Smooth muscle cell of bladder (primary cell): ENCODE measurements around the gene F12. TPM values are rescaled to one million over a fixed set of nuclear protein-coding genes. Genes with fewer than 3 reads are reported as not detected.

Experiments
- total RNA-seq: library from RNA; depleted of rRNA; stranded (reverse); fragments of >200 nt; gene quantifications from 2 replicates; pipeline ENCODE4 v1.2.3, GENCODE V29; 2014

F12 gene
- total RNA-seq: 0.18 and 0.28 TPM in 2 replicates

GRCh38 chr5:177409043-177409801 lies at the start of gene F12:
F12 (minus strand) TSS chr5:177409564; CDS start chr5:177409527, 37 bp downstream.

DNA sequence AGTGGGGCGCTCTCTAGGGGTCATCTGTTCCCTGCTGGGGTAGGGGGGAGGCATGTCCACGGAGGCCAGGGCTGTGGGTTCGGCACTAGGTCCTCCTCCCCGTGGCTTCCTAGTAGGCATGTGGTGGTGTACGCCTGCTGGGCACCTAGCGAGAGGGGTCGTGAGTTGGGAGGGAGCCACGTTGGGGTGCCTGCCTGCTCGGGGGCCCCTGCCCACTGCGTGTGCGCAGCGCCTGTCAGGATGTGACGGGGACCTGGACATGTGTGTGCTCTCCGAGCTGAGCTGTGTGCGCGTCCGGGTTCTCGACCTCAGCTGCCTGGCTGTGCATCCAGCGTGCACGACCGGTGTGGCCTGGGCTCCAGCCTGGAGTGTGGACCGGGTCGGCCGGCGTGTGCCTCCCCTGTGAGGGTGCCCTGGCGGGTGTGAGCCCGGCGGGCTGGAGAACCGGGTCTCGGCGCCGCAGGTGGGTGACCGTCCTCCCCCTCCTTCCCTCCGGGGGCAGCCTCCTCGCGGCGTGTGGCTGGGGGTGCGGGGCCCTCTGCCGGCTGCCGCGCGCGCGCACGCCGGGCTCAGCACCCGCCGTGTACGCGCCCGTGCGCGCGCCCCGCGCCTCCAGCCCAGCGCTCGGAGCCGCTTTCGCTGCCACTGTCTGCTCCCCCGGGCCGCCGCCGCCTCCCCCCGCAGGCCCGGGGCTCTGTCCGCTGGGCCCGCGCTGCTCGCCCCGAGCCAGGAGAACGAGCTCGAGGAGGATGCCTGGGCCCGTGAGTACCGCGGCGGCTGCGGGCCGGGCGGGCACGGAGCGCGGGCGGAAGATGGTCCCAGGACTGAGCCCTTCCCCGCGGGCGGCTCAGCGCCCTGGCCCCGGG lies 37.1 kb upstream of the F12 start, which contains the start of gene PRR7:
Gene PRR7 (plus strand): TSS at position 615 of the 866 bp plus-strand sequence. CDS start 8,254 bp downstream, outside the sequence.

GRCh38 chr5:177426566-177427210 lies 17.3 kb upstream of the F12 start, which contains the start of gene GRK6:
GRK6 (plus strand) TSS chr5:177426676; CDS start chr5:177426846, 170 bp downstream.

GRCh38 chr5:177399997-177400868 lies 9.1 kb downstream of the F12 start, which contains the start of gene PFN3:
PFN3 (minus strand) TSS chr5:177400661; CDS start chr5:177400576, 85 bp downstream.

DNA sequence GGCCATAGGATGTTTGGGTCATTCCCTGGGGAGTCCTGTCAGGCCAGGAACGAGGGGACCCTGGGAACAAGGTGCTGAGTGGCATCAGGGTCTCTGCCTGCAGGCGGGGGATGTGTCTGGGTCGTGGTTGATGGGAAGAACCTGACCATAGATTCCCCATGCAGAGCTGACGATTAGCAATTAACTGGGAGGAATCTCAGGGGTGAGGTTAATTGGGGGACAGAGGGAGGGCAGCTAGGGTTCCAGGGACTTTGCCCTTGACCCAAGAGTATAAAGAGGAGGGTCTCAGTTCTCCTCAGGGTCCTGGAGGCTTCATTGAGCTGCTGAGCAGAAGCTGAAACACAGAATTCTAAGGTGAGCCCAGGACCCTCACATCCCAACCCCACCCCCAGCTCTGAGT lies 25.2 kb downstream of the F12 start, which contains the start of gene SLC34A1:
Gene SLC34A1 (plus strand): TSS at position 301 of the 400 bp plus-strand sequence. CDS start 1,308 bp downstream, outside the sequence.

DNA sequence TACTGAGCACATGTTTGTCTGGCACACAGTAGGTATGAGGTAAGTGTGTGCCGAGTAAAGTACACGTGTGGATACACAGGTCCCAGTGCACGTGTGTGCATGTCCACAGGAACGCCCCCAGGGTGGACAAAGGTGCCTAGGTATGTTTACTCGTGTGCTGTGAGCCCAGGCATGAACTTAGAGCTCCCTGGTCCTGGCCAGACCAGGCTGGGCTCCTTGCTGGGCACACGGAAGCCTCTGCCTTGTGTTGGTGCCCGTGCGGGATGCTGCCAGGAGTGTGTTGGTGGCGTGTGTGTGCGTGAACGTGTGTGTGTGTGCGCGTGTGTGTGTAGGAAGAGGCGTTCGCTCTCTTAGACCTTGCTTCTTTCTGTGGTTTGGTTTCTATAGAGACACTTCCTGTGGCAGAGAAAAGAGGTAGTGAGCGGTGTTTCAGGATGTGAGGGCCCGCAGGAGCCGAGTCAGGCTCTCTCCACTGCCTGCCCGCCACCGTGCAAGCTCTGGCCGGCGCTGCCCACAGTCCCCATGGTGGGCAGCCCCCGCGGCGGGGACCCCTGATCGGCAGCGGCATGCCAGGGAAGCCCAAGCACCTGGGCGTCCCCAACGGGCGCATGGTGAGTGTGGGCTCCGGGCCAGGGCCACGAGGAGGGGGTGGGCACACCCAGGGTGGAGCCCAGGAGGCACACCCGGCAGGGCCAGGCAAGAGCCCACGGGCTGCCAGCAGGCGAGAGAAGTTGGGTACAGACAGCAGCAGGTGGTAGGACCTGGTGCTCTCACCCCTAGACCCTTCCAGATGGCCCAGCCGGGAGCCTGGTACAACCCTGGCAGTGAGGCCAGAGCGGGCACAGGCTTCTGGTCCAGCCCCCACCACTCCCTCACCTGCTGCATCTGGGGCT lies 51.7 kb downstream of the F12 start, which contains the start of gene RGS14:
Gene RGS14 (plus strand): TSS at position 466 of the 893 bp plus-strand sequence. CDS start 101 bp downstream, at position 567.

Other genes with a start within 250 kb of the F12 start
- 25.7 and 28.5 TPM in 2 replicates for gene RAB24, start 105.8 kb downstream of the F12 start, total RNA-seq
- 86.3 and 92.4 TPM in 2 replicates for gene PRELID1, start 105.8 kb downstream of the F12 start, total RNA-seq
- 0.65 and 1.3 TPM in 2 replicates for gene MXD3, start 97.7 kb downstream of the F12 start, total RNA-seq
- gene LMAN2, start 57.9 kb downstream of the F12 start, total RNA-seq: 488 and 547 TPM in 2 replicates
- gene RGS14, start 51.6 kb downstream of the F12 start, total RNA-seq: 4.0 and 5.0 TPM in 2 replicates
- gene SLC34A1, start 25.1 kb downstream of the F12 start, total RNA-seq: not detected in 2 replicates
- not detected in 2 replicates for gene PFN3, start 8.9 kb downstream of the F12 start, total RNA-seq
- 17.5 and 23.2 TPM in 2 replicates for gene GRK6, start 17.1 kb upstream of the F12 start, total RNA-seq
- 2.7 and 3.0 TPM in 2 replicates for gene PRR7, start 37.2 kb upstream of the F12 start, total RNA-seq
- 130 and 139 TPM in 2 replicates for gene DBN1, start 64.1 kb upstream of the F12 start, total RNA-seq
- gene PDLIM7, start 88.0 kb upstream of the F12 start, total RNA-seq: 72.1 and 84.4 TPM in 2 replicates
- gene DOK3, start 100.3 kb upstream of the F12 start, total RNA-seq: 1.7 and 2.3 TPM in 2 replicates
- gene DDX41, start 107.4 kb upstream of the F12 start, total RNA-seq: 88.7 and 149 TPM in 2 replicates
- 12.2 and 14.1 TPM in 2 replicates for gene FAM193B, start 145.0 kb upstream of the F12 start, total RNA-seq
- 192 and 233 TPM in 2 replicates for gene TMED9, start 182.6 kb upstream of the F12 start, total RNA-seq
- gene B4GALT7, start 190.6 kb upstream of the F12 start, total RNA-seq: 36.3 and 43.5 TPM in 2 replicates